ENCODE measurements around the gene NHLRC4.

Gene NHLRC4

DNA sequence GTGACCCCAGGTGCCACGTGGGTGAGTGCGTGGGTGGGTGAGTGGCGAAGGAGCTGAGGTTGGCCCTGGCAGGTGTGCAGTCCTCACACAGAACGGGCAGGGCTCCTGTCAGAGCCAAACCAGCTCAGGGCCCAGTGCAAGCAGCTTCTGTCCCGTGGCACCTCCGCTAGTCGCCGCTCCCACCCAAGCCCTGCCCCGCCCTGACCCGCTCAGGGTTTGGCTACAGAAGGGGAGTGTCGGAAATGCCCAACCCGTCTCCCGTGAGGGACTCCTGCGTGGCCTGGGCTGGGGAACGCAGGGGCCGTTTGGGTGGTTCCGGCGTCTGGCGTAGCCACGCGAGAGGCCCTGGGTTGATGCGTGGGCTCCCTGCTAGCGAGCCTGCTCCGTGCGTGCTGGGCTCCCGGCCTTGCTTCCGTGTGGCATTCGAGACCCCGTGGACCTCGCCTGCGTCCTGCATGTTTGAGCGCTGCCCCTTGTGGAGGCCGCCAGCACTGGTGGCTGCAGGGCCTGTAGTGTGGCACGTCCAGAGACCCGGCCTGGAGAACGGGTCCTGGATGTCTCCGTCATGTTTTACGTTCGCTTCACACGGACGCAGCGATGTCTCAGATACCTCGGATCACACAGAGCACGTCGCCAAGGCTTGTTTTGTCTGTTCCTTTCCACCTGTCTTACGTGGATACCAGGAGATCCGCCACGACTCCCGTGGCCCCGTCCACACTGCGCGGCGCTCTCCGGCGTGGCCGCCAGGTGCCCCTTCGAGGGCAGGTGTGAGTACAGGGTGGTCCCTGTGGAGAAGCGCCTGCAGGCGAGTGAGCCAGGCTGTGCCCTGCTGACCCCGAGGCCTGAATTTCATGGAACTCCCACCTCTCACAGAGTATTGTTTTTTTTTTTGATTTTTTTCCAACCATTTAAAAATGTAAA lies 29.1 kb upstream of the NHLRC4 start:
- Mint-ChIP-seq H3K4me3 (no peak overlapping the region), H3K4me1 (ENCODE audit: low read depth) (no peaks in the 10 kb centered on the region), H3K27ac (no peak overlapping the region), H3K36me3 (ENCODE audit: low read depth) (peaks cover 3% of the 10 kb centered on the region), H3K27me3 (ENCODE audit: low read depth) (no peaks in the 10 kb centered on the region), H3K9me3 (no peaks in the 10 kb centered on the region)

DNA sequence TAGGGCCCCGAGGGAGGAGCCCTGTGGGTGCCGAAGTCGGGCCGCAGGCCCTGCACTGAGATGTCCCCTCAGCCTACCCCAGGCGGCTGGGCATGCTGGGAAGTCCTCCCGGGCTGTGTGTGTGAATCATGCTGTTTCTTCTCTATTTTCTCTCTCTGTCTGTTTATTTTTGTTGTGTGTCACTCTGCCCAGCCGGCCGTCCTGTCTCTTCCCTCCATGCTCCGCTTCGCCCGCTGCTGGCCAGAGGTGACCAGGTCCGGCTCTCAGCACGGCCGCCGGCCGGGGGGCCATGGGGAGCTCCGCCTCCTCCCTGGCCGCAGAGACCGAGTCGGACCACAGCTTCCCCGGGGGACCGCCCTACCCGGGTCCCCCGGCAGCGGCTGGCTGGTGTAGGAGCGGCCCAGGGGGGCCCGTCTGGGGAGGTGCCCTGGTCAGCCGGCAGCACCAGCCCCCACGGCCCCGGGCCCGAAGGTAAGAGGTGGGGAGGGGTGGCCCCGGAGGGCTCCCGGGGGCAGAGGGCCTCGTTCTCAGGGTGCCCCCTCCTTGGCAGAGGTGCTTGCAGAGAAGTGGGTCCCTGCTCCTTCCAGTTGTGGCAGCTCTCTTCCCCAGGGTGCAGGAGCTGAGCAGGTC lies 26.8 kb upstream of the NHLRC4 start:
- Mint-ChIP-seq H3K27me3 (ENCODE audit: low read depth) (no peaks in the 10 kb centered on the region), H3K4me1 (ENCODE audit: low read depth) (no peaks in the 10 kb centered on the region), H3K27ac (no peak overlapping the region)

DNA sequence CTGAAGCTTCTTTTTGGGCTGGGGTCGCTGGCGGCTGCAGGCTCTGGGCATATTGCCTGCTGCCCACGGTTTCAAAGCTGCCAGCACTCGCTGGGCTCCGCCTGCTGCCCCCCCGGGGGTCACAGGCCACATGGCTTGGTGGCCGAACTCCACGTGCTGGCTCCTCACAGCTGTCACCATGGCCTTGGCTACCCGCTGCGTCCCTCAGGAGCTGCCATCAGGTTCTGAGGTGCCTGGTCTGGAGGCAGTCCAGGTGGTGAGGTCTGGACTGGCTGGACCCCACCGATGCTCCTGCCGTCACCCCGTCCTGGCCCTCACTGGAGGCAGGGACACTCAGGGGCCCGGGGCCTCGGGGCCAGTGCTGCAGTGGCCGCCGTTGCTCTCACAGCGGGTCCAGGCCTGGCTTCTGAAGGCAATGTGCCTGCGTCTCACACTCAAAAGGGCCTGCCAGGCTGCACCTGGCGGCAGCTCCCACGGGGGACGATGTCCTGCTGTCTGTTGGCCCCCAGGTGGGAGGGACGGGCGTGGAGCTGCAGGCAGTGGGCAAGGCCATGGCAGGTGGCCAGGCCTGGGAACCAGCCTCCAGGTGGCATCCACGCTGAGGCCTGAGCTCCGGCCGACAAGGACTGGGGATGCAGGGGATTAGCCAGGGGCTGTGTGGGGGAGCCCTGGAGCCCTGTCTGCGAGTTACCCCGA lies 26.0 kb upstream of the NHLRC4 start:
- H3K9me3 Mint-ChIP-seq: no peaks in the 10 kb centered on the region
- no peak overlapping the region for H3K27ac Mint-ChIP-seq
- H3K27me3 Mint-ChIP-seq (ENCODE audit: low read depth): no peaks in the 10 kb centered on the region
- peaks cover 3% of the 10 kb centered on the region for H3K36me3 Mint-ChIP-seq (ENCODE audit: low read depth)
- H3K4me1 Mint-ChIP-seq (ENCODE audit: low read depth): no peaks in the 10 kb centered on the region
- H3K4me3 Mint-ChIP-seq: no peak overlapping the region

More for the DNA sequence above, 26.8 kb upstream of the NHLRC4 start:
- Mint-ChIP-seq H3K4me3 (no peak overlapping the region), H3K9me3 (no peaks in the 10 kb centered on the region), H3K36me3 (ENCODE audit: low read depth) (peaks cover 3% of the 10 kb centered on the region)

DNA sequence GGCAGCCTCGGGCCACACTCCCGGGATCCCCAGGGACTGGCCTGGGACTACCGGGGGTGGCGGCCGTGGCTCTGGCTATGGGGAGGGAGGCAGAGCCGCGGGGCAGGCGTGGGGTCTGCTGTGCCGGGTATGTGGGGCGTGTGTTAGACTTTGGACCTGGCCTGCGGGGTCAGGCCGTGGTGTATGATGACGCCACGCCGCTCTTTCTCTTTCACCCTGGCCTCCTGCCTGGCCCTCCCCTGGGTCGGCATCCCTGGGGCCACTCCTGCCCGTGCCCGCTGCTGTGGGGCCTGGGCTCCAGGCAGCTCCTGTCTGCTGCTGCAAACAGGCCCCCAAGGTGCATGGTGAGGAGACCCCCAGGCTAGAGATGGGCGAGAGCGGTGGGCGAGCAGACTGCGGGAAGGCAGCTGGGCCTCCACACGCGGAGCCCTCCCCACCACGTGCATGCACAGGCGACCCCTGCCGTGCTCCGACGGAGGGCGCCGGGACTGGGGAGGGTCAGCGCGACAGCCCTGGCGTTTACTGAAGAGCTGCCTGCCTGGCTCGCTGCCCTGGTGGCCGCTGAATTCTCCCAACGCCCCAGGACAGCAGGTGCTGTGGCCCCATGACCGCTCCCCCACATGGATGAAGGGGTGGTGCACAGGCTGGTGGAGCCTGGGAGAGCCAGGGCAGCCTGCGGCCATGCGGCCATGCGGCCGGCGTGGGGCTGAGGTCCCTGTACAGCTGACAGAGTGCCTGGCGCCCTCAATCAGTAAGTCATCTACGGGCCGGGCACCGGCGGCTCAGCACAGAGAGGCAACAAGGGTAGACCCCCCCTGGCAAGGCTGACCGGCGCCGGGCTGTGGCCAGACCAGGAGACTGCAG lies 23.3 kb upstream of the NHLRC4 start:
- Mint-ChIP-seq H3K36me3 (ENCODE audit: low read depth) (peaks cover 3% of the 10 kb centered on the region), H3K27me3 (ENCODE audit: low read depth) (no peaks in the 10 kb centered on the region), H3K27ac (no peak overlapping the region), H3K4me1 (ENCODE audit: low read depth) (no peaks in the 10 kb centered on the region), H3K9me3 (no peaks in the 10 kb centered on the region), H3K4me3 (no peak overlapping the region)

DNA sequence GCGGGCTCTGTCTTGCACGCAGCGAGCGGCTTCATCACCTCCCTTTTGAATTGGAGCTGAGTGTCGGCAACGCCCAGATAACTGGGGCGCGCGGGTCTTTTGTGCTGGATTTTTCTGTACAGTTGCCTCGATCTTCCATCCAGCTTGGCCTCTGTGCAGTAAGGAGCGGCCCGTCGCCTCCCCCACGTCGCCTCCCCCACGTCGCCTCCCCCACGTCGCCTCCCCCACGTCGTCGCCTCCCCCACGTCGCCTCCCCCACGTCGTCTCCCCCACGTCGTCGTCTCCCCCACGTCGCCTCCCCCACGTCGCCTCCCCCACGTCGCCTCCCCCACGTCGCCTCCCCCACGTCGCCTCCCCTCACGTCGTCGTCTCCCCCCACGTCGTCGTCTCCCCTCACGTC lies 22.3 kb upstream of the NHLRC4 start:
- H3K36me3 Mint-ChIP-seq (ENCODE audit: low read depth): peaks cover 3% of the 10 kb centered on the region
- no peaks in the 10 kb centered on the region for H3K4me1 Mint-ChIP-seq (ENCODE audit: low read depth)
- no peak overlapping the region for H3K27ac Mint-ChIP-seq
- H3K9me3 Mint-ChIP-seq: no peaks in the 10 kb centered on the region
- no peak overlapping the region for H3K4me3 Mint-ChIP-seq
- no peaks in the 10 kb centered on the region for H3K27me3 Mint-ChIP-seq (ENCODE audit: low read depth)

DNA sequence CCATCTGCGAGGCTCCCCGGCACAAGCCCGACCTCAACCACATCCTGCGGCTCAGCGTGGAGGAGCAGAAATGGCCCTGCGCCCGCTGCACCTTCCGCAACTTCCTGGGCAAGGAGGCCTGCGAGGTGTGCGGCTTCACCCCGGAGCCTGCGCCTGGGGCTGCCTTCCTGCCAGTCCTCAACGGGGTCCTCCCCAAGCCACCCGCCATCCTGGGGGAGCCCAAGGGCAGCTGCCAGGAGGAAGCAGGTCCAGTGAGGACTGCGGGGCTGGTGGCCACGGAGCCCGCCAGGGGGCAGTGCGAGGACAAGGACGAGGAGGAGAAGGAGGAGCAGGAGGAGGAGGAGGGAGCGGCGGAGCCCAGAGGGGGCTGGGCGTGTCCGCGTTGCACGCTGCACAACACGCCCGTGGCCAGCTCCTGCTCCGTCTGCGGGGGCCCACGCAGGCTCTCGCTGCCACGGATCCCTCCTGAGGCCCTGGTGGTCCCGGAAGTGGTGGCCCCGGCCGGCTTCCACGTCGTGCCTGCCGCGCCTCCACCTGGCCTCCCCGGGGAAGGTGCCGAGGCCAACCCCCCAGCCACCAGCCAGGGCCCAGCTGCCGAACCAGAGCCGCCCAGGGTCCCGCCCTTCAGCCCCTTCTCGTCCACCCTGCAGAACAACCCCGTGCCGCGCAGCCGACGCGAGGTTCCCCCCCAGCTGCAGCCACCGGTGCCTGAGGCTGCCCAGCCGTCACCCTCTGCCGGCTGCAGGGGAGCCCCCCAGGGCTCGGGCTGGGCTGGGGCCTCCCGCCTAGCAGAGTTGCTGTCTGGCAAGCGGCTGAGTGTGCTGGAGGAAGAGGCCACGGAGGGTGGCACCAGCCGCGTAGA lies 19.7 kb upstream of the NHLRC4 start:
- H3K27ac Mint-ChIP-seq: no peak overlapping the region
- no peak overlapping the region for H3K4me3 Mint-ChIP-seq
- no peaks in the 10 kb centered on the region for H3K9me3 Mint-ChIP-seq
- peaks cover 3% of the 10 kb centered on the region for H3K36me3 Mint-ChIP-seq (ENCODE audit: low read depth)
- no peaks in the 10 kb centered on the region for H3K4me1 Mint-ChIP-seq (ENCODE audit: low read depth)
- no peaks in the 10 kb centered on the region for H3K27me3 Mint-ChIP-seq (ENCODE audit: low read depth)

DNA sequence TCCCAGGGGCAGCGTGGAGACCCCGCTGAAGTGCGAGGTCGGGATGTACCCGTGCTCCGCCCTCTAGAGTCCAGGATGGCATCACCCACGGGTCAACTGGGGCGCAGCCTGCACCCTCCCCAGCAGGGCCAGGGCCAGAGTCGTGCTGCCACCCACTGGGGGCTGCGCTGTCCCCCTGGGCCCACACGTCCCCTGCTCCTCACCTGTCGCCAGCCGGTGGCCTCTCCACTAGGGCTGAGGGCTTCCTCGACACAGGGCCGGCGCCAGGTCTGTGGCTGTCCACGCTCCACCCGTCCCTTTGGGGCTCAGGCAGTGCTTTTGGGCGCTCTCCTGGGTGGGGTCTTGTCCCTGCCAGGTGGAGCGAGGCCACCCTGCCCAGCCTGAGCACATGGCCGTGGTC lies 18.2 kb upstream of the NHLRC4 start:
- Mint-ChIP-seq H3K9me3 (no peaks in the 10 kb centered on the region), H3K27ac (no peak overlapping the region), H3K4me1 (ENCODE audit: low read depth) (no peaks in the 10 kb centered on the region), H3K36me3 (ENCODE audit: low read depth) (no peaks in the 10 kb centered on the region), H3K4me3 (no peak overlapping the region), H3K27me3 (ENCODE audit: low read depth) (no peaks in the 10 kb centered on the region)

DNA sequence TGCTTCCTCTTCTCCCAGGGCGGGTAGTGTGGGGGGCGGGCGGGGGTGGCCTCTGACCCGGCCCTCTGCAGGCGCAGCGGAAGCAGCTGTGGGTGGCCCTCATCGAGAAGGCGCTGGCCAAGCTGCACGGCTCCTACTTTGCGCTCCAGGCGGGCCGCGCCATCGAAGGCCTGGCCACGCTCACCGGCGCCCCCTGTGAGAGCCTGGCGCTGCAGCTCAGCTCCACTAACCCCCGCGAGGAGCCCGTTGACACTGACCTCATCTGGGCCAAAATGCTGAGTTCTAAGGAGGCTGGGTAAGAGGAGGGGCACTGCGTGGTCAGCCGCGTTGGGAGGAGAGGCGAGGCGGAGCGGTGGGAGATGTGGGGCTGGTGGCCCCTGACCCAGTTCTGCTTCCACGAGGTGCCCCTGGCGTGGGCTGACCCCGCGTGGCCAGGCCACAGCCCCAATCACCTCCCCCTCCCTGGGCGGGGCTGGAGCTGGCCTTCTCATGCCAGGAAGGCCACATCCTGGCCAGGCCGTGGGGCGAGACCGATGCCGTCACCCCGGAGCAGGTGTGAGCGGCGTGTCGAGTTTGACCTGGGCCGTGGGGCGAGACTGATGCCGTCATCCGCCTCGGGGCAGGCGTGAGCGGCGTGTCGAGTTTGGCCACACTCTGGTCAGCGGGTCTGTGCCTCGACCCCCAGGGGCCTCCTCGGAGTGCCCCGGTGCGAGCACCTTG lies 17.1 kb upstream of the NHLRC4 start:
- Mint-ChIP-seq H3K27me3 (ENCODE audit: low read depth) (no peaks in the 10 kb centered on the region), H3K9me3 (no peaks in the 10 kb centered on the region), H3K27ac (no peak overlapping the region), H3K36me3 (ENCODE audit: low read depth) (no peaks in the 10 kb centered on the region), H3K4me3 (no peak overlapping the region), H3K4me1 (ENCODE audit: low read depth) (no peaks in the 10 kb centered on the region)

DNA sequence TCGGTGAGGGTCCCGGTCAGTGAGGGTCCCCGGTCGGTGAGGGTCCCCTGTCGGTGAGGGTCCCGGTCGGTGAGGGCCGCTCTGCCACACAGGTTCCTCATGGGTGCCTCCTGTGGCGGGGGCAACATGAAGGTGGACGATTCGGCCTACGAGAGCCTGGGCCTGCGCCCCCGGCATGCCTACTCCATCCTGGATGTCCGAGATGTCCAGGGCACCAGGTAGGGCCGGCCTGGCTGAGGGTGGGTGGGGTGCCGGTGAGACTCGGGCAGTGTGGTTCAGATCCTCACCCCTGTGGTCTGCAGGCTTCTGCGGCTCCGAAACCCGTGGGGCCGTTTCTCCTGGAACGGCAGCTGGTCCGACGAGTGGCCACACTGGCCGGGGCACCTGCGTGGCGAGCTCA lies 15.6 kb upstream of the NHLRC4 start:
- no peaks in the 10 kb centered on the region for H3K36me3 Mint-ChIP-seq (ENCODE audit: low read depth)
- no peaks in the 10 kb centered on the region for H3K4me1 Mint-ChIP-seq (ENCODE audit: low read depth)
- no peaks in the 10 kb centered on the region for H3K27me3 Mint-ChIP-seq (ENCODE audit: low read depth)
- no peak overlapping the region for H3K27ac Mint-ChIP-seq
- H3K9me3 Mint-ChIP-seq: no peaks in the 10 kb centered on the region
- no peak overlapping the region for H3K4me3 Mint-ChIP-seq

DNA sequence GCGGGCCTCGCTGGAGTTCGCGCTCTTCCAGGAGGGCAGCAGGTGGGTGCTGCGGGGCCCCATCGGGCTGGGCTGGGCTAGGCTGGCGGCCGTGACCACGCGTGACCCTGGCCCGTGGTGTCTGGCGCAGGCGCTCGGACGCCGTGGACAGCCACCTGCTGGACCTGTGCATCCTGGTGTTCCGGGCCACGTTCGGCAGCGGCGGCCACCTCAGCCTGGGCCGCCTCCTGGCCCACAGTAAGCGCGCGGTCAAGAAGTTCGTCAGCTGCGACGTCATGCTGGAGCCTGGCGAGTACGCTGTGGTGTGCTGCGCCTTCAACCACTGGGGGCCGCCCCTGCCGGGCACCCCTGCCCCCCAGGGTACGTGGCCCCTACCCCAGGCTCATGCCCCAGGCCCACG lies 14.6 kb upstream of the NHLRC4 start:
- H3K27ac Mint-ChIP-seq: no peak overlapping the region
- H3K27me3 Mint-ChIP-seq (ENCODE audit: low read depth): no peaks in the 10 kb centered on the region
- no peaks in the 10 kb centered on the region for H3K9me3 Mint-ChIP-seq
- no peaks in the 10 kb centered on the region for H3K36me3 Mint-ChIP-seq (ENCODE audit: low read depth)
- no peak overlapping the region for H3K4me3 Mint-ChIP-seq
- no peaks in the 10 kb centered on the region for H3K4me1 Mint-ChIP-seq (ENCODE audit: low read depth)

DNA sequence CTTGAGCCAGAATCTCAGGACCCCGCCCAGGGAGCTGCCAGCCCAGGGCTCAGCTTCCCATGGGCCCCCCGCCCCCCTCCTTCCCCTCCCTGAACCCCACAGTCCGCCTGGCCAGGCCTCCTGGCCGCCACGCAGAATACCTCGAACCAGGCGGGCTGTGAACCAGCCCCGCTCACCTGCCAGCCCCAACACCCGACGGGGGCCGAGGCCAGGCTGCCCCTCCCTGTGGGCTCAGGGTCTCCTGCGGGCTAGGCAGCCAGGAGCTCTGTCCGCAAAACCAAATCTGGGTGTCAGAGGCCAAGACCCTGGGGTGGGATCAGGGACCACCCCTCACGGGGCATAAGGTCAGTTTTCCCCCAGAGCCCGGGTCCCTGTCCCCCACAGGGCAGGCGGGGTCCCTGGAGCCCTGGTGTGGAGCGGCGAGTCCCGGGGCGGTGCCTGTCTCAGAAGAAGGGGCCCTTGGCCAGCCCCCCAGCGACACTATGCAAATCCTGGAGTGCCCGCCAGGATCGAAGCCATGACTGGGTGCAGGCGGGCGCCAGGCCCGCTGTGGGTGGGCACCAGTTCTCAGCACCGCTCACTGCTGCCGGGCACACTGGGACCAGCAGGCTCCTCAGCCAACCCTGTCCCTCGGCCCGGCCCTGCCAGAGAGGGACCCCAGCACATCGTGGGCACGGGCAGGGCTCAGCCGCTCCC lies 13.1 kb upstream of the NHLRC4 start:
- no peak overlapping the region for H3K27ac Mint-ChIP-seq
- H3K9me3 Mint-ChIP-seq: no peaks in the 10 kb centered on the region
- no peaks in the 10 kb centered on the region for H3K4me1 Mint-ChIP-seq (ENCODE audit: low read depth)
- H3K27me3 Mint-ChIP-seq (ENCODE audit: low read depth): peaks cover 4% of the 10 kb centered on the region
- H3K4me3 Mint-ChIP-seq: no peak overlapping the region
- H3K36me3 Mint-ChIP-seq (ENCODE audit: low read depth): no peaks in the 10 kb centered on the region

DNA sequence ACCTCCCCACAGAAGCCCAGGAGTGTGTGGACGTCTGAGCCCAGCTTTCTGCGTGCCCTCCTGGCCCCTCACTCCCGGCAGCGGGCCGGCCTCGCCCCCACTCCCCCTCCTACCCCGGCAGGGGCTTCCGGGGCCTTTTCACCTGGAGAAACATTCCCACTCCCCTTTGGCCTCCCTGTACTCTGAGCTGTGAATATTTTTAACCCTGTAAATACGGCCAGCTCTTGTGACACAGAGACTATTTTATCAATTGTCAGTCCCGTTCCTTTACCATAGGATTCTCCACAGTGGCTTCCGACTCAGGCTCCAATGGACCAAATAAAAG lies 12.5 kb upstream of the NHLRC4 start:
- no peaks in the 10 kb centered on the region for H3K9me3 Mint-ChIP-seq
- no peak overlapping the region for H3K4me3 Mint-ChIP-seq
- no peaks in the 10 kb centered on the region for H3K4me1 Mint-ChIP-seq (ENCODE audit: low read depth)
- H3K36me3 Mint-ChIP-seq (ENCODE audit: low read depth): no peaks in the 10 kb centered on the region
- H3K27me3 Mint-ChIP-seq (ENCODE audit: low read depth): peaks cover 4% of the 10 kb centered on the region
- no peak overlapping the region for H3K27ac Mint-ChIP-seq

Data from T-helper 1 cell treated with Interleukin-12 subunit alpha and Interleukin-12 subunit beta and Interleukin-4 antibody, amounts not matched to agents 30 μg/mL and 1 μg/mL, for 36 hours (primary cell).